22Rv1 (cell line): ENCODE results near the gene UBR3.
A peak's percentile ranks its signal among the peaks of the same experiment; 100 is the strongest.
"Not testable (repeated sequence)": the region's sequence is repeated elsewhere in the genome, so short reads cannot be mapped to it uniquely, and the experiment has no call there.

Experiments
- H3K27ac ChIP-seq: fragments of 450-650 bp; 2 replicates; pipeline ENCODE4 v1.5.1; 2017
- ZFX ChIP-seq: fragments of 450-650 bp; IDR thresholded peaks from 2 replicates; pipeline ENCODE4 v1.6.1; 2017; ENCODE audit warnings: antibody characterized with exemption, borderline replicate concordance
- TF ChIP-seq, protein P1 (sequence below): fragments of 450-650 bp; IDR thresholded peaks from 2 replicates; pipeline ENCODE4 v1.5.1; 2017; ENCODE audit warnings: mild to moderate bottlenecking

Gene UBR3

DNA sequence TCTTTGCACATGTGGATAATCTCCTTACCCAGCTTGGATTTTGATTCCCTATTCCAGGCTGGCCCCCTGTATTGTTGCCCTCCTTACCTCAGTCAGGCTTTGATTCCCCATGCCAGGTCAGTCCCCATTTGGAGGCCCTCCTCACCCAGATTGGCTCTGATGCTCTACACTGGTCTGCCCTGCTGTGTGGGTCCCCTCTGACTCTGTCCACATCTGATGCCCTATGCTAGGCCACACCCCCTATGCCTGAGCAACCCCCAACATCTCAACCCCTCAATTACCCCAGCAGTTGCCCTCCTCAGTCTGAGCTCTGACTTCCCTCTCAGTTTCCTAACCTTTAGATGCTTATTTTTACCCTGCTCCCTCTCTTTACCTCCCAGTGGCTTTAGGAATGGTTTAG, 89.4 kb downstream of the UBR3 start:
- TF ChIP-seq, protein P1, sequence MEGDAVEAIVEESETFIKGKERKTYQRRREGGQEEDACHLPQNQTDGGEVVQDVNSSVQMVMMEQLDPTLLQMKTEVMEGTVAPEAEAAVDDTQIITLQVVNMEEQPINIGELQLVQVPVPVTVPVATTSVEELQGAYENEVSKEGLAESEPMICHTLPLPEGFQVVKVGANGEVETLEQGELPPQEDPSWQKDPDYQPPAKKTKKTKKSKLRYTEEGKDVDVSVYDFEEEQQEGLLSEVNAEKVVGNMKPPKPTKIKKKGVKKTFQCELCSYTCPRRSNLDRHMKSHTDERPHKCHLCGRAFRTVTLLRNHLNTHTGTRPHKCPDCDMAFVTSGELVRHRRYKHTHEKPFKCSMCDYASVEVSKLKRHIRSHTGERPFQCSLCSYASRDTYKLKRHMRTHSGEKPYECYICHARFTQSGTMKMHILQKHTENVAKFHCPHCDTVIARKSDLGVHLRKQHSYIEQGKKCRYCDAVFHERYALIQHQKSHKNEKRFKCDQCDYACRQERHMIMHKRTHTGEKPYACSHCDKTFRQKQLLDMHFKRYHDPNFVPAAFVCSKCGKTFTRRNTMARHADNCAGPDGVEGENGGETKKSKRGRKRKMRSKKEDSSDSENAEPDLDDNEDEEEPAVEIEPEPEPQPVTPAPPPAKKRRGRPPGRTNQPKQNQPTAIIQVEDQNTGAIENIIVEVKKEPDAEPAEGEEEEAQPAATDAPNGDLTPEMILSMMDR = no peak
- TF ChIP-seq ZFX = no peak
- H3K27ac ChIP-seq = no peak overlapping the region

DNA sequence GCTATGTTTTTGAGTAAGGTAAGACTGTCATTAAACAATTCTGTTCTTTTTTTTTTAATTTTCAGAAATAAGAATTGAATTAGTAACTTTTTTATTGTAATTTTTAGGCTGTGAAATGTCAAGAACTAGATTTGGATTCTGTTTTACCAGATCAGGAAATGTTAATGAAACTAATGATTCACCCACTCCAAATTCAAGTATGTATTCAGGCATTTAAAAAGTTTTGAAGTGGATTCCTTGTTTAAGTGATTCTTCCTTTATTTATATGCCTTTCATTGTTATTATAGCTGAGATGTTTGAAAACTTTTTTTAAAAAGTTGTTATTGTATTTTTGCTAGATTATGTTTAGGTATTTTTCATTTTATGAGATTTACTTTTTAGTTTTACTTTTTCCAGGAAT, 96.7 kb downstream of the UBR3 start:
- no peak overlapping the region for H3K27ac ChIP-seq

DNA sequence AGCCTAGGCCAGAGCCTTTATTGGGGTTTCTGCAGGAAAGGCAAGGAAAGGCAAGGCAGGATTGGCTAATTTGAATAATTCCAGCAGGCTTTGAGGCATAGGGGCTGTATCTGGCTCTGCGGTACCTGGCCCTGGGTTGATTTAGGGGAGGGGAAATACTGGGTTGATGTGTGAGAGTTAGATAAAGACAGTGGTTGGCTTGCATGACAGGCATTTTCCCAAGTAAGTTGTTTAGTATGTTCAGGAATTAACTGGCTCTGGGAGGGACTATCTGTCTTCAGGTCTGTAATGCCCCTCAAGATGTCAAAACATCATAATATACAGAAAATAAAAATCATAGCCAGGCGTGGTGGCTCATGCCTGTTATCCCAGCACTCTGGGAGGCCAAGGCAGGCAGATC, 98.7 kb downstream of the UBR3 start:
- TF ChIP-seq ZFX = no peak
- TF ChIP-seq, protein P1 = no peak
- H3K27ac ChIP-seq = no peak overlapping the region

More for the DNA sequence above, 96.7 kb downstream of the UBR3 start:
- TF ChIP-seq, protein P1 = no peak
- no peak for TF ChIP-seq ZFX

DNA sequence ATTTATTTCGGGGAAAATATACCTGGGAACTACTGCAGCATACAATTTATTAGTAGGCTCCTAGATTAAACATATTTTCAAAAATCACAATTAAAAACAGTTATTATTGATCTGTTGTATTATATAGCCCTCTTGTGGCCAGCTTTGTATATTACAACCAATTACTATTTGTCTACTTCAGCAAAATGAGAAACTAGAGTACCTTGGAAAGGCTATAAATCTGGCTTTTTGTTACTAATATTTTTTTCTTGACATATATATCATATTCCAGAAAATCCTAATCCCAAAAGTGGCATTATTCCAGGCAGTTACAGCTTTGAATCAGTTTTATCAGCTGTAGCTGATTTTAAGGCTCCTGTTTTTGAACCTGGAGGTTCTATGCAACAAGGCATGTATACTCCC, 101.2 kb downstream of the UBR3 start:
- TF ChIP-seq ZFX = no peak
- TF ChIP-seq, protein P1 = peak; percentile 60
- no peak overlapping the region for H3K27ac ChIP-seq

DNA sequence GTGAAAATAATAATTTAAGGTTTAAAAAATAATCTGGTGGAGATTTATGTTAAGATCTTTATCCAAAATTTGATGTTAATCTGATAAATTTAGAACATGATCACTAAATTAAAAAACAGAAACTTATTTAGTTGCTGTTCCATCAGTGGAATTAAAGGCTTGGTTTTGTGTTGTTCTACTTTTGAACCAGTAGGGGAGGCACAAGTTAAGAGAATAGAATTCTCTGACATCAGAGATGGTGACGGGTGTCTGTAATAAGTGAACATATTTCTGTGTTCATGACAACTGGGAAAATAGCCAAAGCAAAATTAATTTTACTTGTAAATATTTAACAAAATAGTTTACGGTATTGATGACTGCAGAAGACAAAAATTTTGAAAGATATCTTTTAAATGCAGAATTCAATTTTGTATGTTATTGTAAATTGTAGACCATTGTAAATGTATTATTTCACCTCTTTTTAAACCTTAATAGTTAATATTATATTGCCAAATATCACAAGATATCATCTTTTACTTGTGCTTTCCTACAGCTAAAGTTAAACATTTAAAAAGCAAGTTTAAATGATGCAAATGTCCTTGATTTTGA, 106.0 kb downstream of the UBR3 start:
- TF ChIP-seq, protein P1 = peak; percentile 49
- TF ChIP-seq ZFX = no peak
- no peak overlapping the region for H3K27ac ChIP-seq

DNA sequence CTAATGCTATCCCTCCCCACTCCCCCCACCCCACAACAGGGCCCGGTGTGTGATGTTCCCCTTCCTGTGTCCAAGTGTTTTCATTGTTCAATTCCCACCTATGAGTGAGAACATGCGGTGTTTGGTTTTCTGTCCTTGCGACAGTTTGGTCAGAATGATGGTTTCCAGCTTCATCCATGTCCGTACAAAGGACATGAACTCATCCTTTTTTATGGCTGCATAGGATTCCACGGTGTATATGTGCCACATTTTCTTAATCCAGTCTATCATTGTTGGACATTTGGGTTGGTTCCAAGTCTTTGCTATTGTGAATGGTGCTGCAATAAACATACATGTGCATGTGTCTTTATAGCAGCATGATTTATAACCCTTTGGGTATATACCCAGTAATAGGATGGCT, 109.4 kb downstream of the UBR3 start:
- H3K27ac ChIP-seq = not testable (repeated sequence)

DNA sequence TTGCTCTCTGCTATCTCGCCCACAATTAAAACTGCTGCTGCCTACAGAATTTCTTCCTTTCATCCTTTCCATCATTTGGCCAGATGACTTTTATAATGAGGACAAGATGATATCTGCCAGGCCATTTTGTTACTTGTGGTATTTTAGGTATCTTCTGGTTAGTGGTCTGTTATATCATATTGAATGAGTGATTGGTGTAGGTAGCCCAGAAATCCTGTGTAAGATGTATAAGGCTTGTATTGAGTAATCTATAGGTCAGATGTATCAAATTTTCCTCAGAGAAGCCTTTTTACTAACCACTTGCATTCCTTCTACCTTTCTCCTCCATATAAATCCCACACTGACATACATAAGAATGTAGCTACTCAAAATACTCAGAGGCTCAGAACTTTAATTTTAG, 118.3 kb downstream of the UBR3 start:
- no peak for TF ChIP-seq ZFX
- TF ChIP-seq, protein P1 = no peak

DNA sequence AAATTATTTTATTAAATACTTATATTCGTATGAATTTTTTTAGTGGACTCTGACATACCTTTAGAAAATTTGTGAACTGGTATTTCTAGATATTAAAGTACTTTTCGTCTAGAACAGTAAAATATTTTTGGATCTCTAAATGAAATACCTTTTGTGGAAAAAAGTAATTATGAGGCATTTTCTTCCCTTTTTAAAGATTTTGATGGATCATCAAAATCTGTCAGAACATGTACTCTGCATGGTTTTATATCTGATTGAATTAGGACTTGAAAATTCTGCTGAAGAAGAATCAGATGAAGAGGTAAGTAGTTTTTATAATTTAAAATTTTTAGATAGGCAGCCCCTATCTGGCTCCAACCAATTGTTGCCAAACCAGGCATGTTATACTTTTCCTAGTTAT, 118.8 kb downstream of the UBR3 start:
- TF ChIP-seq ZFX = no peak
- TF ChIP-seq, protein P1 = no peak
- no peak overlapping the region for H3K27ac ChIP-seq

More for the DNA sequence above, 118.3 kb downstream of the UBR3 start:
- no peak overlapping the region for H3K27ac ChIP-seq
